ENCODE measurements around the gene TRIM17. TPM values are rescaled to one million over a fixed set of nuclear protein-coding genes. Genes with fewer than 3 reads are reported as not detected.

The TRIM17 gene
- total and polyA plus RNA-seq, 2 of the 13 experiments (the other 11 are each of a cell fraction or from before 2014, with no cell fraction given), result 0.32 to 0.64 TPM

DNA sequence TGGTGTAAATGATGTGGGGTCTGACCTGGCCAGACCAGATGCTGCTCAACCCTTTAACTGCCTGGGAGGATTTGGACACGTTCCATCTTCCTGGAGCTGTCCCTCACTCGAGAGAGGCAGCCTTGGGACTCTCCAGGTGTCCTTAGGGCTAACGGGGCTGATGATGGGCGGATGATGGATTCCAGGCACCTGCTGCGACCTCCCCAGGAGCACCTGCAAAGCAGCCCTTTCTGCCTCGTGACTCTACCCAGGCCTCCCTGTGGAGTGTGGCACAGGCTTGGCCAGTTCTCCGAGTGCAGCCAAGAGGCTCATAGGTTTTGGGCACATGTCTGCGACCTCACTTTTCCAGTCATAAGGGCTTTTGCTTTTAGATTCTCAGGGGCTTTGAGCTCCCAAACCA lies 12.3 kb upstream of the TRIM17 start (continued):
- TF ChIP-seq, protein P1, sequence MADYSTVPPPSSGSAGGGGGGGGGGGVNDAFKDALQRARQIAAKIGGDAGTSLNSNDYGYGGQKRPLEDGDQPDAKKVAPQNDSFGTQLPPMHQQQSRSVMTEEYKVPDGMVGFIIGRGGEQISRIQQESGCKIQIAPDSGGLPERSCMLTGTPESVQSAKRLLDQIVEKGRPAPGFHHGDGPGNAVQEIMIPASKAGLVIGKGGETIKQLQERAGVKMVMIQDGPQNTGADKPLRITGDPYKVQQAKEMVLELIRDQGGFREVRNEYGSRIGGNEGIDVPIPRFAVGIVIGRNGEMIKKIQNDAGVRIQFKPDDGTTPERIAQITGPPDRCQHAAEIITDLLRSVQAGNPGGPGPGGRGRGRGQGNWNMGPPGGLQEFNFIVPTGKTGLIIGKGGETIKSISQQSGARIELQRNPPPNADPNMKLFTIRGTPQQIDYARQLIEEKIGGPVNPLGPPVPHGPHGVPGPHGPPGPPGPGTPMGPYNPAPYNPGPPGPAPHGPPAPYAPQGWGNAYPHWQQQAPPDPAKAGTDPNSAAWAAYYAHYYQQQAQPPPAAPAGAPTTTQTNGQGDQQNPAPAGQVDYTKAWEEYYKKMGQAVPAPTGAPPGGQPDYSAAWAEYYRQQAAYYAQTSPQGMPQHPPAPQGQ (CRISPR knock-in tag; IDR thresholded peaks at IDR 0.05; ENCODE audit: borderline replicate concordance), result no peak
- TF ChIP-seq, protein P2, sequence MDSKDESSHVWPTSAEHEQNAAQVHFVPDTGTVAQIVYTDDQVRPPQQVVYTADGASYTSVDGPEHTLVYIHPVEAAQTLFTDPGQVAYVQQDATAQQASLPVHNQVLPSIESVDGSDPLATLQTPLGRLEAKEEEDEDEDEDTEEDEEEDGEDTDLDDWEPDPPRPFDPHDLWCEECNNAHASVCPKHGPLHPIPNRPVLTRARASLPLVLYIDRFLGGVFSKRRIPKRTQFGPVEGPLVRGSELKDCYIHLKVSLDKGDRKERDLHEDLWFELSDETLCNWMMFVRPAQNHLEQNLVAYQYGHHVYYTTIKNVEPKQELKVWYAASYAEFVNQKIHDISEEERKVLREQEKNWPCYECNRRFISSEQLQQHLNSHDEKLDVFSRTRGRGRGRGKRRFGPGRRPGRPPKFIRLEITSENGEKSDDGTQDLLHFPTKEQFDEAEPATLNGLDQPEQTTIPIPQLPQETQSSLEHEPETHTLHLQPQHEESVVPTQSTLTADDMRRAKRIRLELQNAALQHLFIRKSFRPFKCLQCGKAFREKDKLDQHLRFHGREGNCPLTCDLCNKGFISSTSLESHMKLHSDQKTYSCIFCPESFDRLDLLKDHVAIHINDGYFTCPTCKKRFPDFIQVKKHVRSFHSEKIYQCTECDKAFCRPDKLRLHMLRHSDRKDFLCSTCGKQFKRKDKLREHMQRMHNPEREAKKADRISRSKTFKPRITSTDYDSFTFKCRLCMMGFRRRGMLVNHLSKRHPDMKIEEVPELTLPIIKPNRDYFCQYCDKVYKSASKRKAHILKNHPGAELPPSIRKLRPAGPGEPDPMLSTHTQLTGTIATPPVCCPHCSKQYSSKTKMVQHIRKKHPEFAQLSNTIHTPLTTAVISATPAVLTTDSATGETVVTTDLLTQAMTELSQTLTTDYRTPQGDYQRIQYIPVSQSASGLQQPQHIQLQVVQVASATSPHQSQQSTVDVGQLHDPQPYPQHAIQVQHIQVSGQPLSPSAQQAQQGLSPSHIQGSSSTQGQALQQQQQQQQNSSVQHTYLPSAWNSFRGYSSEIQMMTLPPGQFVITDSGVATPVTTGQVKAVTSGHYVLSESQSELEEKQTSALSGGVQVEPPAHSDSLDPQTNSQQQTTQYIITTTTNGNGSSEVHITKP (CRISPR knock-in tag; IDR thresholded peaks at IDR 0.05; ENCODE audit: low read depth), result no peak
- TF ChIP-seq ZNF781 (CRISPR knock-in tag; IDR thresholded peaks at IDR 0.05; ENCODE audit: borderline replicate concordance, not compliant biosample characterization) (no peak), FOXK1 (CRISPR knock-in tag; IDR thresholded peaks at IDR 0.05; ENCODE audit: borderline replicate concordance, low read depth) (no peak), GFI1 (CRISPR knock-in tag; IDR thresholded peaks at IDR 0.05; ENCODE audit: borderline replicate concordance) (no peak), TAF1 (CRISPR knock-in tag; IDR thresholded peaks at IDR 0.05) (no peak), KAT2B (IDR thresholded peaks at IDR 0.05; ENCODE audit: borderline replicate concordance, low read depth, low read length) (no peak)
- TF ChIP-seq, protein P3, sequence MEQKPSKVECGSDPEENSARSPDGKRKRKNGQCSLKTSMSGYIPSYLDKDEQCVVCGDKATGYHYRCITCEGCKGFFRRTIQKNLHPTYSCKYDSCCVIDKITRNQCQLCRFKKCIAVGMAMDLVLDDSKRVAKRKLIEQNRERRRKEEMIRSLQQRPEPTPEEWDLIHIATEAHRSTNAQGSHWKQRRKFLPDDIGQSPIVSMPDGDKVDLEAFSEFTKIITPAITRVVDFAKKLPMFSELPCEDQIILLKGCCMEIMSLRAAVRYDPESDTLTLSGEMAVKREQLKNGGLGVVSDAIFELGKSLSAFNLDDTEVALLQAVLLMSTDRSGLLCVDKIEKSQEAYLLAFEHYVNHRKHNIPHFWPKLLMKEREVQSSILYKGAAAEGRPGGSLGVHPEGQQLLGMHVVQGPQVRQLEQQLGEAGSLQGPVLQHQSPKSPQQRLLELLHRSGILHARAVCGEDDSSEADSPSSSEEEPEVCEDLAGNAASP (CRISPR knock-in tag; IDR thresholded peaks at IDR 0.05; ENCODE audit: borderline replicate concordance), result no peak
